Testis (tissue), 3 donors: ENCODE results near the gene CTIF. TPM values are rescaled to one million over a fixed set of nuclear protein-coding genes. Genes with fewer than 3 reads are reported as not detected.

Source experiments
- DNase-seq: peaks from one replicate; pipeline ENCODE4 v3.0.0-alpha.2; 2019
- H3K27ac ChIP-seq, 2 donors: fragments of 200-600 bp; sonication (generic); one replicate each; pipeline ENCODE4 v1.5.1; 2019
- H3K27me3 ChIP-seq: fragments of 200-600 bp; sonication (generic); one replicate; pipeline ENCODE4 v1.5.1; 2019
- H3K36me3 ChIP-seq: fragments of 200-600 bp; sonication (generic); one replicate; pipeline ENCODE4 v1.5.1; 2017; ENCODE audit warnings: low read depth; ENCODE audit errors: missing control alignments
- H3K4me1 ChIP-seq: fragments of 200-600 bp; sonication (generic); one replicate; pipeline ENCODE4 v1.5.1; 2019
- H3K4me3 ChIP-seq, 2 donors: fragments of 200-600 bp; sonication (generic); one replicate each; pipeline ENCODE4 v1.5.1; 2017 to 2019
- H3K9me3 ChIP-seq: fragments of 200-600 bp; sonication (generic); one replicate; pipeline ENCODE4 v1.5.1; 2017
- CTCF ChIP-seq, 3 experiments: fragments of 450-650 bp in 2 of 3; fragments of 200-600 bp in 1 of 3; sonication (generic) in 1 of 3; IDR thresholded peaks; one replicate each; pipeline ENCODE4 v1.5.1; 2016 to 2019; ENCODE audit warnings: antibody characterized with exemption in 3 of 3, mild to moderate bottlenecking in 2 of 3, moderate library complexity in 1 of 3
- POLR2A ChIP-seq: fragments of 450-650 bp; IDR thresholded peaks from one replicate; pipeline ENCODE4 v1.6.1; 2017; ENCODE audit warnings: antibody characterized with exemption, mild to moderate bottlenecking, moderate library complexity
- WGBS, 2 donors: methylation state at CpG; one replicate each; pipeline ENCODE4 v1.1.5; 2018; 5-methylcytosine and 5-hydroxymethylcytosine counted together
- intact Hi-C: fragments of 100-400 bp; cut with DNase I; formaldehyde crosslinking; loops from one replicate; pipeline ENCODE4 v1.15.1; 2023; ENCODE audit warnings: low total_unique reads
- polyA plus RNA-seq: library from polyadenylated mRNA; stranded (reverse); fragments of 350-450 nt; fragmentation: Illumina TruSeq; extraction: RNeasy Lipid Tissue Mini Kit (QIAGEN cat#74804); gene quantifications from one replicate; pipeline ENCODE4 v1.2.3, GENCODE V29; 2014; ENCODE audit warnings: low read depth, low replicate concordance; ENCODE audit not compliant: insufficient read depth
- total RNA-seq, 2 donors: library from RNA; depleted of rRNA; stranded (reverse); fragments of >200 nt; gene quantifications; one replicate each; pipeline ENCODE4 v1.2.3, GENCODE V29; 2016

Gene CTIF
- total and polyA plus RNA-seq, 3 donors from 2014 or later, result 33.8 to 41.5 (median 35.6) TPM

GRCh38 chr18:48855422-48856377 lies 316.9 kb downstream of the CTIF start:
- H3K27ac ChIP-seq, result no peak overlapping the region
- DNase-seq, result no peak
- no peak overlapping the region for H3K4me3 ChIP-seq
- H3K27me3 ChIP-seq, result no peaks in the 10 kb centered on the region
- TF ChIP-seq POLR2A, result no peak
- no peaks in the 10 kb centered on the region for H3K9me3 ChIP-seq
- H3K36me3 ChIP-seq, result no peaks in the 10 kb centered on the region
- H3K4me1 ChIP-seq, result peaks cover 7% of the 10 kb centered on the region
- 85 to 91% methylated on average over 18 of the region's 18 CpGs for WGBS, 2 donors
- intact Hi-C loops, result no loop called here

GRCh38 chr18:48857023-48857694 lies 318.3 kb downstream of the CTIF start:
- Histone ChIP-seq H3K36me3 (no peaks in the 10 kb centered on the region), H3K27ac (no peak overlapping the region), H3K27me3 (no peaks in the 10 kb centered on the region), H3K4me1 (no peaks in the 10 kb centered on the region), H3K9me3 (no peaks in the 10 kb centered on the region), H3K4me3 (no peak overlapping the region)
- DNase-seq, result no peak
- WGBS, 2 donors, result 90 to 95% methylated on average over 12 to 14 of the region's 14 CpGs
- TF ChIP-seq POLR2A (no peak), CTCF (IDR thresholded peaks at IDR 0.05) (no peak)
- intact Hi-C loops, result no loop called here

- Histone ChIP-seq H3K4me1 (no peaks in the 10 kb centered on the region), H3K4me3 (no peak overlapping the region), H3K9me3 (no peaks in the 10 kb centered on the region), H3K27ac (no peak overlapping the region), H3K36me3 (no peaks in the 10 kb centered on the region), H3K27me3 (no peaks in the 10 kb centered on the region)
- WGBS, 2 donors, result 83 to 91% methylated on average over 4 of the region's 4 CpGs
- no peak for DNase-seq
- intact Hi-C loops, result no loop called here
- no peak for TF ChIP-seq POLR2A
- no peak for TF ChIP-seq CTCF (IDR thresholded peaks at IDR 0.05)
Measured at GRCh38 chr18:48858676-48859075, 319.8 kb downstream of the CTIF start.

GRCh38 chr18:48859311-48860268 lies 320.8 kb downstream of the CTIF start:
- DNase-seq, result no peak
- peak overlapping the region in 1 of 2 donors; percentile 50 for H3K27ac ChIP-seq
- TF ChIP-seq CTCF (IDR thresholded peaks at IDR 0.05) (no peak), POLR2A (no peak)
- no peaks in the 10 kb centered on the region for H3K36me3 ChIP-seq
- no peaks in the 10 kb centered on the region for H3K4me1 ChIP-seq
- H3K4me3 ChIP-seq, result no peak overlapping the region
- 74 to 87% methylated on average over 25 to 43 of the region's 43 CpGs for WGBS, 2 donors
- no peaks in the 10 kb centered on the region for H3K27me3 ChIP-seq
- intact Hi-C loops, result no loop called here
- H3K9me3 ChIP-seq, result no peaks in the 10 kb centered on the region
